GM19025 (cell line): ENCODE results near the gene TP63.
A peak's percentile ranks its signal among the peaks of the same experiment; 100 is the strongest.
"Not testable (repeated sequence)": the region's sequence is repeated elsewhere in the genome, so short reads cannot be mapped to it uniquely, and the experiment has no call there.

Source experiments
- ATAC-seq: cut with Tn5 transposase; IDR thresholded peaks from one replicate; pipeline ENCODE4 v1.9.1; 2021; ENCODE audit warnings: mild to moderate bottlenecking, low read depth, moderate library complexity; ENCODE audit not compliant: unreplicated experiment

The TP63 gene

DNA sequence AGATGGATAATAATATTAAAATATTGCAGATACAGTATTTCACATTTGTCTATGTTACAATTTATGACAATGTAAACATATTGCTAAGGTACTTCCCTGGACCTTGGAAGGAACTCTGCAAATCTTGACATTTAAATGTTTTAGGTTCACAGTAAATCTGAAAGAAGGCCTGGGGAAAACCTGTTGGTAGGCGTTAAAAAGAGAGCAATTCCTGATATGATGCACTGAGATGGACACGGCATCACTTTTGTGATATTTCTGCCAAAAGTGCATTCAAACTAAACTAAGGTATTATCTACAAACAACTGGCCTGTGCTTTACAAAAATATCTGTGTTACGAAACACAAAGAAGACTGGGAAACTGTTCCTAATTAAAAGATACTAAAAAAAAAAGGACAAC, 6.1 kb upstream of the TP63 start:
- no peak for ATAC-seq

DNA sequence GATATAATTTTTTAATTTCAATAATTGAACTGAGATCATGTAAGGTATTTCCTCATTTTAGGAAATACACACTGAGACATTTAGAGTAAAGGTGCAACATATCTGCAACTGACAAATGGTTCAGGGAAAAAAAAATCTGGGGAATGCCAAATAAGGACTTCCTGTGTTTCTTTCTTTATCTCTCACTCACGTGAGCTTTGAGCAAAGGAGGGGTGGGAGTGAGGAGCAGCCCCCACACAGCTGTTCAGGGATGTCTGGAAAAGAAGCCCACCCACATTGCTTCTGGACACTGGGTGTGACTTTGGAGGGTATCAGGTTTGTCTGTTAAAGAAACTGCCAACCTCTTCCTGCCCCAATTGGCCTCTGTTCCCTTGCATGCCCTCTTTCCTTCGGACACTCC, 5.6 kb upstream of the TP63 start:
- no peak for ATAC-seq

DNA sequence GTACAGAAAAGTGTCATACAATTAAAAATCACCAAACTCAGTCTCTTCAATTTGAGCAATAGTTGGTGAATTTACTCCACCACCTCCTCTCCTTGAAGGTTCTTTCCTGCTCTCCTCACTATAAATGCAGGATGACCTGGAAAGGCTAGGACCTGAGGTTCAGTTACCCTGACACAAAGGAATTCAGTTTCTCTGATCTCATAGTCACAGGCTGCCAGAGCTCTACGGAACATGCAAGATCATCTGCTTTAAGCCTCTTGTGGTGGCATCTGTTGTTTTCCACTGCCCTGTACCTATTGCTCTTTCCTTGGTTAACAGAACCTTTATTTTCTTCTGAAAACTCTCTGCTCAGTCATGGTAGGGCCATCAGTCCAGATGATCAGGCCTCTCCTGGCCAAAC, 4.9 kb upstream of the TP63 start:
- ATAC-seq: no peak

DNA sequence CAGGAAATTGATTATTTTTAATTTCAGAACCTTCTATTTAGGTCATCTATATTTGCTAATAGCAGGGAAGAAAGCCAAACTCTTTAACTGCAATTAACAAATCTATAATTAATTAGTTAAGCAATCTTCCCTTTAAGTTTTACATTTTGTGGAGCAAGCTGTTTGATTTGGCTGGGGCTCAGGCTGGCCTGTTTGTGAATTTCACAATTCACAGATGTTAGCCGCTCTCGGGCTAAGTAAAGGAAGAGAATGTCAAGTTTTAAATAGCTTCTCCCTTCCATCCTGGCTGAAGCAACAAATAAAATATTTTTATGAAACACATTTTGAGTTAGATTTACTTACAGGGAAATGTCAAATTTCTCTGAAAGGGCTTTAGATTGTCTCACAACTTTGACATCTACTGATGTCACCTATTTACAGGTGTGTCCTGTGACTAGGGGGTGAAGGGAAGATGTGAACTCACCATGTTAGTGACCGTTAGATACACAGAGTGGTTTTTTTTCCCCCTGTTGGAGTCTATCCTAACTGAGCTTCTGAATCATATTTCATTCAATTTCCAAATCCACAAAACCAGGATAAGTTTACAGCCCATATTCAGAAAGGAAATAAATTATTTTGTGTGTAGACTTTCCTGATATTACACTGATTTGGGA, 1.3 kb upstream of the TP63 start:
- no peak for ATAC-seq

DNA sequence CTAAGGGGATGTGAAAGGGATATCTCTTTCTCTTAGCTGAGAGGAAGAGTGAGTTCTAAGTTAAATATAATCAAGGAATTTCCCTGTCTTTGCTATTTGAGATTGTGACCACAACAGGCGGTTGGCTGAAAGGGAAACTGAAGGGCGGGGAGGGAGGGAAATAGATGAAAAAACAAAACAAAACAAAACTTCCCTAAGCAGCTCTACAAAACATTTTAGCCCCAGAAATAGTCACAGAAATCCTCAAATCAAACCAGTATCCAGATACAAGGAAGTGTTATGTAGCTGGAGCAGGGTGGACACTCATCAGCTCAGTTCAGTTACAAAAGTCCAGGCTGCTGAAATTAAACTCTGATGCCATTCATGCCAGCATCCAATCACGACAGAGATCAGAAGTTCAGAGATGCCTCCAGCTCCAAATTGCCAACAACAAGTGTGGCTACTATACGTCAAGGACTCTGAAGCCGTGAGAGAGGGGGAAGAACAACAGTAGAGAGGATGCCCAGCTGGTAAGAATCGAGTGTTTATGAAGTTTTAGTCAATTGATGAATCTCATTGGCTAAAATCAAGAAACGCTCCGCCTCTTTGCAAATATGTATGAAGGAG, 319 bp upstream of the TP63 start:
- ATAC-seq: peak; percentile 71

DNA sequence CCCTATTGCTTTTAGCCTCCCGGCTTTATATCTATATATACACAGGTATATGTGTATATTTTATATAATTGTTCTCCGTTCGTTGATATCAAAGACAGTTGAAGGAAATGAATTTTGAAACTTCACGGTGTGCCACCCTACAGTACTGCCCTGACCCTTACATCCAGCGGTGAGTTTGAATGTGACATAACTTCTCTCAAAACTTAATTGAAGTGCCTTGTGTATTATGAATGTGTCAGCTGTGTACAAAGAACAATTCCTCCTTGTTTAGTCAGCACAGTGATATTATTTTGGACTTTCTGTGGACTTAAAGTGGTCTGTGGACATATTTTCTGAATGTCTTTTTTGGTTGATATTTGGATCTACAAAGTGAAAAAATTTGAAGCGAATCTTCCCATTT, 220 bp downstream of the TP63 start:
- no peak for ATAC-seq

DNA sequence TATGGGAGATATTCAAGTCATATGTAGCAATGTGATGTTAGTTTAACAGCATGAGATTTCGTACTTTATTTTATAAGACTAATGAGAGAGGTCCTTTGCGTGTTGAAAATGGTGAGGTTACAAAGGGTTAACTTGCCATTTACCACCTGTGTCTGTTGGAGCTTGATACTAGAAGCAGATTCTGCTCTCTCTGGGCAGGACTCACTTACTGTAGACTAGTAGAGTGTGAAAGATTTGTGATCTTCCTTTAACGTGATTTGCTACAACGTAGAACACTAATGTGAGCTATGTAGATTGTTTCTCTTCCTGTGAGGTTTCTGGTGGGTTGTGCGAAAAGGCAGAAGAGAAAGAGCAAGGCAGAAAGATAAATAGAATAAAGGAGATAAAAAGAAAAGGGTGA, 1.1 kb downstream of the TP63 start:
- no peak for ATAC-seq

DNA sequence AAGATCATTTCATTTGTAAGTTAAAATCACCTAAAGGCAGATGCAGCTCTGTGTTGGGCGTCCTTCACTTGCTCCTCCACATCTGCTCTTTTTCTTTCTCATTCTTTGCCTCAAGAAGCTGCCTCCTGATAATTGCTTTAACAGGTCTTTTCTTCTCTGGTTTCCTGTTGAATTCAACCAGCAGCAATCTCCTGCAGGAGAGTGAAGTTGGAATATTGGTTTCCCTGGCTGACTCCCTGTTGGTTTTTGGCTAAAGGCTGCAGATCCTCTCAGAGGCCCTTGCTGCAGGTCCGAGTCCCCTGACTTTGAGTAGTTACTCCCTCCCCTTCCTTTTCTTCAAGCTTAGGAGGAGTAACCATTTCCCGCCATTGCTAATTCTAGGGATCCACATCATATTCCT, 4.2 kb downstream of the TP63 start:
- ATAC-seq: no peak

DNA sequence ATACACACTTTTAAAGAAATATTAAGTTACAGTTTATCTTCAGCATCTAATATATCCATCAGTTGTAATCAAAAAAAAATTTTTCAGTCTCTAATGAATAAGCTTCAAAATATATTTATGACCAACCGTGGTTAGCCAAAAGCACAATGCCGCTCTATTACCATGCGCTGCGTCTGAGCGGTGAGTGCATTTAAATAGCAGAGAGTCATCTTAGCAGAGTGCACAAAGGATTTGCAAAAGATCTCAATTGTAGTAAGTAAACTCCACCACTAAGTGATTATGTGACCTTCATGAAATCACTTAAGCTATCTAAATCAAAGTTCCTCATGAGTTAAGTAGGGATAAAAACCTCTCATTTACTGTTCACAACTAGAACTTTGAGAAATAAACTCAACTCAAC, 4.9 kb downstream of the TP63 start:
- no peak for ATAC-seq

DNA sequence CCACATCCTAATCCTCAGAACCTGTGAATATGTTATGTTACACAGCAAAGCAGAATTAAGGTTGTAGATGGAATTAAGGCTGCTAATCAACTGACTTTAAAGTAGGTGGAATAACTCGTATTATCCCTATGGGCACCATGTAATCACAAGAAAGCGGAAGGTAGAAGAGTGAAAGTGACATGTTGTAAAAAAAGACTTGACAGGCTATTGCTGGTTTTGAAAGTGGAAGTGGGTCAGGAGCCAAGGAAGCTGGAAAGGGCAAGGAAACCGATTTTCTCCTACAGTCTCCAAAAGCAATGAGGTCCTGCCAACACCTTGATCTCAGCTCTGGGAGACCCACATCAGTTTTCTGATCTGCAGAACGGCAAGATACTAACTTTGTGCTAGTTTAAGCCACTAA, 6.6 kb downstream of the TP63 start:
- ATAC-seq: no peak

DNA sequence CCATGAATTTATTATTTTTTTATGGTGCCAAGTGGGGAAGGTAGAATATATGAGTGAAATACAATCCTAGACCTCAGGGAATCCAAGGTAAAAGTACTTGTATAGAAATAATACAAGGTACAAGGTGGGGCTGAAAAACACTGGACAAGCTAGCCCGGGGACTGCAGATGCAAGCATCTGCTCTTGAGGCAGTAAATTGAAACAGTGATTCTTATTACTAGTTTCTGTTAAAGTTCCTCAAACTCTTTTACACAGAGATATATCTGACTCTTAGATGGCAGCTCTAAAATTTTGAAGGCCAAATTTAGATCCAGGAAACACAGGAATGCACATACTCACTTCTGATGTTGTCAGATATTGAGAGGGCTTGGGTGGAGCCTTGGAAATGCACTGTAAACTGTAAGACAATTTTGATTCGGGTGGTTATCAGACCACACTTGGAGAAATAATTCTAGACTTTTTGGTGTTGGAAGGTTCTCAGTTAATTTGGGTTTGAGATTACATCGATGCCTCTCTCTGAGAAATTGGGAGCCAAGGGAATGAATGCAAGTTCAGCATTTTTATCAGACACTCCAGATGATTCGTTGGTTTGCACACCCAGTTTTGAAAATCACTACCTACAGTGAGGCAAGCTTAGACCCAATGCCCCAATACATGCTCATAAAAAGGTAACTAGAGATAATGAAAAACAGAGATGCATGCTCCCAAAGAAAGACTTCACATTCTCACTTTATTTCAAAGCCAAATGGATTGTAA, 7.3 kb downstream of the TP63 start:
- ATAC-seq: no peak

DNA sequence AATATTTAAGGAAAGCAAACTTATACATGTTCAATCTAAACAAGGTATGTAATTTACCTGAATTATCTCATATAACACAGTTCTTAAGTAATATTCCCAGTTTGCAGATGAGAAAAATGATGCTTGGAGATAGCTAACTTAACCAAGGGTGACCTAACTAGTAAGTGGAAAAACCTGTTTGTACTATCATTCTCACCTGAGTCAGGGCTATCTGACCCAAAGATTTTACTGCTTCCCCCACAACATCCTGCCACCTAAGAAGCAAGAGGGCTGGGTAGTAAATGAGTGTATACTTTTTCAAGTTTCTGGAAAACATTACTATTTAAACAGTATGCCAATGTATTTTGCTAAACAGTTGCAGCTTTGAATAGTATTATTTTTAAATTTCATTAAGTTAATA, 10.6 kb downstream of the TP63 start:
- ATAC-seq: no peak

DNA sequence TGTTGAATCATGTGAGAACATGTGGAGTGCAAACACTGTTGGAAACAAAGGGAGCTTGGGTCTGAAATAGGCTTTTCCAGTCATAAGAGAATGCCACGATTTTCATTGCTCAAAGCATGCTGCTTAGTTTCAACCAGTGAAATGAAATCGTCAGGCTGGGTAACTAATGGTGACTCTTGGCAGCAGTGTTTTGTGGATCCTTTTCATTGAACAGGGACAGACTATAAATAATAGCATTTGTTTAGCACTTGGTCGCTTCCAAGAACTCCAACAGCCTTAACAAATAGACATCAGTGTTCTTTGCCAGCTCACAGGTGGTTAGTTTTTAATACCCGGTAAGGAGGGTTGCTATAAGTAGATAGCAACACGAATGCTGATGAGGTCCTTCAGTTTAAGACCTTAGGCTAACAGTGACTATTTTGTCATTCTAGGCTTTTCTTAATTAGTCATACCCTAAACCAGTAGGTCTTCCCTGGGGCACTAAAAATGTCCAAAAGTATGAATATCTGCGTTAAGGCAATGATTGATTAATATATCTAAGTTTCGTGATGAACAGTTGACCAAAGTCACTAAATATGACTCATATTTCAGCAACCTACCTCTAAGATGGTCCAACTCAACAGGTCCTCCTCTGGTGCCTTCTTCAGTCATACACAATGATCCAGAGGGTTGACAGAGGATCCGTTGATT, 15.8 kb downstream of the TP63 start:
- ATAC-seq: no peak

DNA sequence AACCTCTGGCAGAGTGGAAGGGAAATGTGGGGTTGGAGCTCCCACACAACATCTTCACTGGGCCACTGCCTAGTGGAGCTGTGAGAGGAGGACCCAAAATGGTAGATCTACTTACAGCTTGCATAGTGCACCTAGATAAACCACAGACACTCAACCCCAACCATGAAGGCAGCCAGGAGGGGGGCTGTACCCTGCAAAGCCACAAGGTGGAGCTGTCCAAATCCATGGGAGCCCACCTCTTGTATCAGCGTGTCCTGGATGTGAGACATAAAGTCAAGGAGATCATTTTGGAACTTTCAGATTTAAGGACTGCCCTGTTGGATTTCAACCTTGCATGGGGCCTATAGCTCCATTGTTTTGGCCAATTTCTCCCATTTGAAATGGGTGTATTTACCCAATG, 20.9 kb downstream of the TP63 start:
- no peak for ATAC-seq

DNA sequence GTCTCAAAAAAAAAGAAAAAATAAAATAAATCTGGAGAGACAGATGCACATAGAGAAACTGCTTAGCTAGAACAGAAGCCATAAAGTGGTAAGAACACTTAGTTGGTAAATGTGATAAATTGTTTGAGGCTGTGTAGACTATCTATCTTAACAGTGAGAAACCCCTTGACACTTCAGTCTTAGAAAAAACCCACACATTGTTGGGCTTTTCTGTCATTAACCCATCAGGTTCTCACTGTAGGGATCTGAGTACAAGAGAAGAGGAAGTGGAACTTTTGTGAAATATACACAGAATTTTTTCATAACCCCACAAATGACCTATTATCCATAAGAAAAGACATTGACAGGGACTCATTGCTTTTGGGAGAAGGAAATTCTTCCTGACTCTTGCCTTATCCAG, 24.4 kb downstream of the TP63 start:
- peak; percentile 67 for ATAC-seq

DNA sequence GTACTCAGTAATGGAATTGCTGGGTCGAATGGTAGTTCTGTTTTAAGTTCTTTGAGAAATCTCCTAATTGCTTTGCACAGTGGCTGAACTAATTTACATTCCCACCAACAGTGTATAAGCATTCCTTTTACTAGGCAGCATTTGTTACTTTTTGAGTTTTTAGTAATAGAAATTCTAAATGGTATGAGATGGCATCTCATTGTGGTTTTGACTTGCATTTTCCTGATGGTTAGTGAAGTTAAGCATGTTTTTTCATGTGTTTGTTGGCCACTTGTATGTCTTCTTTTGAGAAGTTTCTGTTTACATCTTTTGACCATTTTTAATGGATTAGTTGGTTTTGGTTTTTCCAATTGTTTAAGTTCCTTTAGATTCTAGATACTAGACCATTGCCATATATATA, 28.4 kb downstream of the TP63 start:
- ATAC-seq: no peak

DNA sequence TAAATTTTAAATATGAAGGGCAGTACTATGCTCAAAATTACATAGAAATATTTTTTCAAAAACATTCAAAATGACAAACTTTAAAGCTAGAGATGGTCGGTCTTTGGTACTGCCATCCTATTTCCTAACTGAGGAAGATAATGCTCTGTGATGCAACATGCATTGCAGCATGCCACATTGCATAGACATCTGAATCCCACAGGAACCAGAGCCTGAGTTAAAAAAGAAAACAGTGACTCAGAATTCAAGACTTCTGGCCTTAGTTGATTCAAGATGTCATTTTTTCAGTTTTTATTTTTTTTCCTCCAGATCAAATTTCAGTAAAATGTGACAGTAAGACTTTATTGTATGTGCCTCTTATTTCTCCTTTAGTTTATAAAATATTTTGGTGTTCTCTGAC, 33.1 kb downstream of the TP63 start:
- ATAC-seq: no peak

DNA sequence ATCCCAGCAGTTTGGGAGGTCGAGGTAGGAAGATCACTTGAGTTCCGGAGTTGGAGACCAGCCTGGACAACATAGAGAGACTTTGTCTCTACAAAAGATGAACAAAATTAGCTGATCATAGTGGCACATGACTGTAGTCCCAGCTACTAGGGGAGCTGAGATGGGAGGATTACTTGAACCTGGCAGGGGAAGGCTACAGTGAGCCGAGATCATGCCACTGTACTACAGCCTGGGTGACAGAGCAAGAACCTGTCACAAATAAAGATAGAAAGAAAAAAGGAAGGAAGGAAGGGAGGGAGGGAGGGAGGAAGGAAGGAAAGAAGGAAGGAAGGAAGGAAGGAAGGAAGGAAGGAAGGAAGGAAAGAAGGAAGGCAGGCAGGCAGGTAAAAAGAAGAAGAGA, 41.2 kb downstream of the TP63 start:
- not testable (repeated sequence) for ATAC-seq

DNA sequence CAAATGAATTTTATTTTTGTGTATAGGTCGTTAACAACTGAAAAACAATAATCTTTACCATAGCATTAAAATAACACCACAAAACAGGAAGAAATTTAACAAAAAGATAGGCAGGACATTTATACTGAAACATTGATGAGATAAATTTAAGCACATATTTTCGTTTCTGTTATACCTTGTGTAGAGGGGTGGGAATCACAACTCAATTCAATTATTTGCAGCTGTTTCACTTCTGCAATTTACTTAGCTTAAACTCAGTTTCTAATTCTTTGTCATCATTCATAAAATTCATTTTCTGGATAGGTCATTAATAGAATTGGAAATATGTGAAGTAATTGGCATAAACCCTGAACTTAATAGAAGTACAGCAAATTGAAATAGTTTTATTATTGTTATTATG, 42.3 kb downstream of the TP63 start:
- ATAC-seq: no peak

DNA sequence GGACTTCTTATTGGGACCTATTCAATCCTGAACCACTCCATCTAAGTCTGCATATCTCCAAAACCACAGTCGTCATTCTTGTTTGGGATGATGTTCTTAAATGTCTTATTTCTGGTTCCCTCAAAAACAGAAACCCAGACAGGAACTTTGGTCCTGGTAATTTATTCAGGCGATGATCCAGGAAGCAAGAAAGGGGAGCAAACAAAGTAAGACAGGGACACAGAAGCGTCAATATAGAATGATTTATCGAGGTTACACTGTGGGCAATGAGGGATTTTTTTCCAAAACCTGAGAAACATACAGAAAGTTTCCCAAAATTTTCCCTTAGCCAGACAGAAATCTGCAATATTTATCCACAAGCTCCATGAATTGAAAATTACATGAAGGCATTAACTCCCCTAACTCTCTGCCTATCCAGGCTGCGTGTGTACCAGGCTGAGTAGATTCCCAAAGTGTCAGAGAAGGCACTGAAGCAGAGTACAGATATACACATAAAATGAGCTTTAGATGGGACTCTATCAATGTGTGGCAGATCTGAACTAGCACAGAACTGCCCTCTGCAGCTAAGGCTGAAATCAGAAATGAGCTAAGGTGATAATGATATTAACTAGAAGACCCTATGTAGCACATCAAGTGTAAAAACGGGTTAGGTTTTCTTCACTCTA, 43.2 kb downstream of the TP63 start:
- no peak for ATAC-seq

DNA sequence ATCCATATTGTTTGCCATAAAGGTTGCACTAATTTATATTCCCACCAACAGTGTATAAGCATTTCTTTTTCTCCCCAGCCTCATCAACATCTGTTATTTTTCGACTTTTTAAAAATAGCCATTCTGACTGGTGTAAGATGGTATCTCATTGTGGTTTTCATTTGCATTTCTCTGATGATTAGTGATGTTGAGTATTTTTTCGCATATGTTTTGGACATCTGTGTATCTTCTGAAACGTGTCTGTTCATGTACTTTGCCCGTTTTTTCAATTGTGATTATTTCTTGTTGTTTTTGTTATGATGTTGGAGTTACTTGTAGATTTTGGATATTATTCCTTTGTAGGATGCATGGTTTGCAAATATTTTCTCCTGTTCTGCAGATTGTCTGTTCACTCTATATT, 46.5 kb downstream of the TP63 start:
- peak; percentile 55 for ATAC-seq
